Common myeloid progenitor, CD34-positive (primary cell): ENCODE data around the gene PPP1R12A.

Experiments
- CTCF ChIA-PET: fragments of 350-600 bp; sonication (Branson Sonifier 250); formaldehyde crosslinking; loops from one replicate; lab custom pipeline; 2021; ENCODE audit warnings: antibody characterized with exemption; lab: Charles Lee
- POLR2A ChIA-PET: fragments of 350-600 bp; sonication (Branson Sonifier 250); formaldehyde crosslinking; loops from one replicate; lab custom pipeline; 2021; ENCODE audit warnings: antibody characterized with exemption; lab: Charles Lee
- DNase-seq, 3 donors: peaks; one replicate each; pipeline versions ENCODE4 v3.0.0 to v3.0.0-alpha.2; 2013
- H3K27ac ChIP-seq, 2 experiments: 1 replicate in 1 of 2; 2 replicates in 1 of 2; pipeline ENCODE4 v1.7.0; 2013; ENCODE audit warnings: inconsistent platforms in 2 of 2, low read length in 2 of 2, mild to moderate bottlenecking in 2 of 2, low read depth in 1 of 2, moderate library complexity in 1 of 2; ENCODE audit not compliant: severe bottlenecking in 2 of 2, insufficient read depth in 1 of 2, poor library complexity in 1 of 2
- H3K27me3 ChIP-seq, 5 experiments: replicated peaks in 2 of 5; 1 replicate in 3 of 5; 2 replicates in 2 of 5; pipeline versions ENCODE4 v1.6.1 to v1.7.0; 2013; ENCODE audit warnings: low read length in 4 of 5, mild to moderate bottlenecking in 2 of 5, moderate library complexity in 2 of 5, inconsistent platforms in 1 of 5; ENCODE audit not compliant: insufficient read depth in 5 of 5, control insufficient read depth in 4 of 5
- H3K36me3 ChIP-seq, 4 experiments: 1 replicate in 2 of 4; 2 replicates in 2 of 4; pipeline versions ENCODE4 v1.6.1 to v1.7.0; 2013; ENCODE audit warnings: low read length in 3 of 4, control low read depth in 1 of 4, mild to moderate bottlenecking in 1 of 4; ENCODE audit not compliant: control insufficient read depth in 4 of 4, insufficient read depth in 4 of 4
- H3K4me1 ChIP-seq, 4 experiments: 1 replicate in 3 of 4; 2 replicates in 1 of 4; pipeline versions ENCODE4 v1.6.1 to v1.7.1; 2013; ENCODE audit warnings: low read length in 3 of 4, mild to moderate bottlenecking in 3 of 4, control low read depth in 1 of 4, inconsistent platforms in 1 of 4, moderate library complexity in 1 of 4; ENCODE audit not compliant: control insufficient read depth in 4 of 4, insufficient read depth in 4 of 4; ENCODE audit errors: control extremely low read depth in 1 of 4
- H3K4me3 ChIP-seq, 7 experiments: 1 replicate in 4 of 7; 2 replicates in 3 of 7; pipeline versions ENCODE4 v1.5.1 to v1.7.0; 2013; ENCODE audit warnings: mild to moderate bottlenecking in 7 of 7, low read length in 6 of 7, moderate library complexity in 6 of 7, inconsistent platforms in 2 of 7, low read depth in 2 of 7, control low read depth in 1 of 7; ENCODE audit not compliant: insufficient read depth in 4 of 7, control insufficient read depth in 1 of 7; ENCODE audit errors: extremely low read depth in 1 of 7
- H3K9me3 ChIP-seq, 5 experiments: 1 replicate in 4 of 5; 2 replicates in 1 of 5; pipeline versions ENCODE4 v1.6.1 to v1.7.1; 2013; ENCODE audit warnings: low read length in 4 of 5, mild to moderate bottlenecking in 2 of 5, inconsistent platforms in 1 of 5, low read depth in 1 of 5, moderate library complexity in 1 of 5; ENCODE audit not compliant: control insufficient read depth in 4 of 5, insufficient read depth in 2 of 5; ENCODE audit errors: control extremely low read depth in 1 of 5
- WGBS: methylation state at CpG from one replicate; pipeline ENCODE4 v1.1.5; 2013; ENCODE audit not compliant: insufficient coverage; 5-methylcytosine and 5-hydroxymethylcytosine counted together

Gene PPP1R12A

GRCh38 chr12:79936670-79937069 is 1.8 kb upstream of the PPP1R12A start:
- 0% methylated on average over 1 of the region's 1 CpG for WGBS
- Histone ChIP-seq H3K4me3 (peak overlapping the region in 3 of 7 experiments; percentile 8 to 94 (median 86)), H3K27me3 (no peaks in the 10 kb centered on the region), H3K4me1 (peaks cover 17 to 49% (median 34%) of the 10 kb centered on the region in 4 experiments), H3K9me3 (no peaks in the 10 kb centered on the region), H3K36me3 (peaks cover 0 to 4% (median 0%) of the 10 kb centered on the region in 4 experiments), H3K27ac (no peak overlapping the region)
- CTCF ChIA-PET: interaction anchor here (1.4 to 1.5 kb wide), 2 partner anchors 12 to 25 kb away, joined by 3 to 4 read pairs; no protein-coding TSS in a partner anchor
- DNase-seq: no peak
- POLR2A ChIA-PET: no interaction called here

- Histone ChIP-seq H3K4me3 (peak overlapping the region; percentile 57 to 99 (median 94)), H3K27ac (peak overlapping the region; percentile 94 to 97), H3K4me1 (peaks cover 17 to 53% (median 35%) of the 10 kb centered on the region in 4 experiments), H3K27me3 (no peaks in the 10 kb centered on the region), H3K36me3 (peaks cover 0 to 4% (median 0%) of the 10 kb centered on the region in 4 experiments), H3K9me3 (no peaks in the 10 kb centered on the region)
- WGBS: 6% methylated on average over 6 of the region's 10 CpGs
- CTCF ChIA-PET: interaction anchor here (1.0 kb wide), 1 partner anchor 49 kb away, joined by 3 read pairs; no protein-coding TSS in a partner anchor
- POLR2A ChIA-PET: interaction anchor here (0.7 kb wide), 1 partner anchor 26 kb away, joined by 3 read pairs; no protein-coding TSS in a partner anchor
- peak in 2 of 3 donors; percentile 42 to 59 for DNase-seq
These were observed 888 bp upstream of the PPP1R12A start for GRCh38 chr12:79935624-79936345.

- ChIA-PET POLR2A (interaction anchor here (0.5 kb wide), 2 partner anchors 10 to 22 kb away, joined by 3 read pairs; no protein-coding TSS in a partner anchor), CTCF (interaction anchor here (1.2 kb wide), 1 partner anchor 9 kb away, joined by 3 read pairs; no protein-coding TSS in a partner anchor)
- no peaks in the 10 kb centered on the region for H3K9me3 ChIP-seq
- H3K4me1 ChIP-seq: peaks cover 15 to 44% (median 28%) of the 10 kb centered on the region in 4 experiments
- under 1% methylated on average over 38 of the region's 53 CpGs for WGBS
- H3K36me3 ChIP-seq: peaks cover 0 to 4% (median 0%) of the 10 kb centered on the region in 4 experiments
- H3K4me3 ChIP-seq: peak overlapping the region; percentile 57 to 99 (median 94)
- DNase-seq: peak; percentile 36 to 82 (median 72)
- H3K27ac ChIP-seq: peak overlapping the region; percentile 94 to 97
- H3K27me3 ChIP-seq: no peaks in the 10 kb centered on the region
These were observed 446 bp downstream of the PPP1R12A start for GRCh38 chr12:79934281-79935020.

GRCh38 chr12:79933532-79934264 is 1.2 kb downstream of the PPP1R12A start:
- H3K9me3 ChIP-seq: no peaks in the 10 kb centered on the region
- H3K4me1 ChIP-seq: peaks cover 20 to 43% (median 31%) of the 10 kb centered on the region in 4 experiments
- H3K36me3 ChIP-seq: peaks cover 0 to 3% (median 0%) of the 10 kb centered on the region in 4 experiments
- H3K27me3 ChIP-seq: no peaks in the 10 kb centered on the region
- DNase-seq: peak in 2 of 3 donors; percentile 60 to 70
- CTCF ChIA-PET: interaction anchor here (1.2 kb wide), 2 partner anchors 8 to 92 kb away, joined by 3 read pairs; no protein-coding TSS in a partner anchor
- H3K27ac ChIP-seq: peak overlapping the region; percentile 94 to 97
- peak overlapping the region; percentile 57 to 99 (median 94) for H3K4me3 ChIP-seq
- POLR2A ChIA-PET: no interaction called here
- 0% methylated on average over 10 of the region's 15 CpGs for WGBS

- POLR2A ChIA-PET: no interaction called here
- WGBS: no CpG with 5 or more reads among the region's 2 CpGs
- peak overlapping the region; percentile 94 to 97 for H3K27ac ChIP-seq
- H3K4me1 ChIP-seq: peaks cover 23 to 44% (median 35%) of the 10 kb centered on the region in 4 experiments
- DNase-seq: no peak
- CTCF ChIA-PET: interaction anchor here (1.2 kb wide), 2 partner anchors 8 to 91 kb away, joined by 3 read pairs; no protein-coding TSS in a partner anchor
- H3K36me3 ChIP-seq: no peaks in the 10 kb centered on the region
- no peaks in the 10 kb centered on the region for H3K9me3 ChIP-seq
- H3K27me3 ChIP-seq: no peaks in the 10 kb centered on the region
- peak overlapping the region in 6 of 7 experiments; percentile 86 to 99 (median 96) for H3K4me3 ChIP-seq
These were observed 1.9 kb downstream of the PPP1R12A start for GRCh38 chr12:79933043-79933442.

- Histone ChIP-seq H3K27me3 (no peaks in the 10 kb centered on the region), H3K9me3 (no peaks in the 10 kb centered on the region), H3K4me3 (peak overlapping the region in 5 of 7 experiments; percentile 86 to 99 (median 94)), H3K27ac (peak overlapping the region in 1 of 2 experiments; percentile 97), H3K4me1 (peaks cover 28 to 51% (median 39%) of the 10 kb centered on the region in 4 experiments), H3K36me3 (no peaks in the 10 kb centered on the region)
- ChIA-PET CTCF (interaction anchor here (1.4 kb wide), 1 partner anchor 14 kb away, joined by 5 read pairs; no protein-coding TSS in a partner anchor), POLR2A (no interaction called here)
- no peak for DNase-seq
- WGBS: no CpG with 5 or more reads among the region's 5 CpGs
These were observed 2.5 kb downstream of the PPP1R12A start for GRCh38 chr12:79932357-79932756.
